Anterior cingulate cortex (tissue), 58 donors: ENCODE results near the gene MRPS2.

ENCODE experiments used
- DNase-seq, 58 donors: peaks; one replicate each; lab custom pipeline; 2025; lab: John Stamatoyannopoulos, UW

Gene MRPS2

DNA sequence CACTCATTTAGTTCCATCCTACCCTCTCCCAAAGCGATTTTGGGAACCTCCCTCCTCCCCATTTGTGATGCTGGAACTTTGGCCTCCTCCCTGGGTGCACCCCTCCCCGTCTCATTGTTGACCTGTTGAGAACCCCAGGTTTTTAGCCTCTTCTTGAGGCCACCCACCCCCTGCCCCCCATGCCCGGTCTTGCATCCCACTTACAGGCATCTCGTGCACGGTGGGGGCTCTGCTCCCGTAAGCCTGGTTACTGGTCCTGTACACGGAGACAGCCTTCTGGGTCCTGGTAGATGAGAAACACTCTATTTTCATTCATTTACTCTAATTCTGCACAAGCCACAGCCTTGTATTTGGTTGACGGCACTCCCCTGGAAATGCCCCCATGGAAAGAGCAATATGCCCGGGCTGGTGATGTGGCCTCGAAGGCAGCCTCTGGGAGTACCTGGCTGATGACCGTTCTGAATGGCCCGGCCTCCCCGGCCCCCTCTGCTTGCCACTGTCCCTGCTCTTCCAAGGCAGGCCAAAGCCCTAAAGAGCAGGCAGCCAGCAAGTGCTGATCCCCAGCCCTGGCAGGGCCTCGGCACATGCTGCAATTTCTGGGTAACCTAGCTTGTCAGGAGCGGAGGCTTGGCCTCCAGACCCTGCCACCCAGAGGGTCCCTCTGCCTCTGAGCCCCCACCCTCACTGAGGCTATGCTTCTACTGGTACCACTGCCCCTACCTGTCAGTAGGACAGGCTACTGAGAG lies 1.9 kb upstream of the MRPS2 start:
- no peak for DNase-seq

DNA sequence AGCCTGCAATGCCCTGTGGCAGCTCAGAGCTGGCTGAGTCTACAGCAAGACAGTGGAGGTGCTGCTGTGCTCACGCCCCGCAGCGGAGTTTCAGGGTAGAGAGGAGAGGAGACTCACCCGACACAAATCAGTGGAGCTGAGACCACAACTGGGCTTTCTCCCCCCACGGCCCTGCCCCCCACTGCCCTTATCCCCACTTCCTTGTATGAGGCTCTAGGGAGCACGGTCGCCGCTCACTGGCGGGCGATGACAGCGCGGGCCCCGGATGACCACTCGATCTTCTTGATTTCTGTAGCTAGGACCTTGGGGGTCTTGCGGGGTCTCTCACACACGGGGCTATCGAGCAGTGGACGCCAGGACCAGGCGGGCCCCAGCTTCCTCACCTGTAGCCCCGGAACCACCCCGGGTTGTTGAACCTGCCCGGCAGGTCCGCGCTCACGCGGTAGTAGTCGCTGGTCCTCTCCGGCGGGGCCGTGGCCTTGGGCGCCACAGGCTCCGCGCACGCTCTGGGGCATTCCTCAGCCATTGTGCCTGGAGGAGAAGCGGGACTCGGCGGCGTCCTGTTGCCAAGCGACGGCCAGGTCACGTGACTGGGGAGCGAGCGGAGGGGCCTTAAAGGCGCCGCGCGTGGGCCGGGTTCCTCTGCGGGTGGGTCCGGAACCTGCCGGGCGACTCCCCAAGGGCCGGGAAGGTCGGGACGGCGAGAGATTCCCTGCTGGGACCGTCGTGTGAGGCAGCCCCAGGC lies 984 bp upstream of the MRPS2 start:
- DNase-seq = peak; percentile 30 to 98 (median 90)

DNA sequence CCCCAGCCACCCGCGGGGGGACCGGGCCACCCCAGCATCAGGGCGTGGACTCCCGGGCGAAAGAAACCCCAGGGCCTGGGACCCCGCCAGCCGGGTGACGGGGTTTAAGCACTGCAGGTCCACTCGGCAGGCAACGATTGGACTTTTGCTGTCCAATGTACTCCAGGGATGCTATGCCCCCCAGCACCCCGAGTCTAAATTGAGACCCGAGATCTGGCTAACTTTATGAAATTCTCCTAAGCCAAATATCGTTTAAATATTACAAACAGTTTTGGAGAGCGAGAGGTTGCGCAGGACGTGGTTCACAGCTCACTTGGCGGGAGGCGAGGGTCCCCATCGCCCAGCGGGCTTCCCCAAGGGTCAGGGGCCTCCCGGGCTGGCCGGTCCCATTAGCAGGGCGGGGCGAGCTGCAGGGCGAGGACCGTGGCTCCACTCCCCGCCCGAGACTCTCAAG lies 384 bp upstream of the MRPS2 start:
- peak in 1 of 58 donors; percentile 70 for DNase-seq

DNA sequence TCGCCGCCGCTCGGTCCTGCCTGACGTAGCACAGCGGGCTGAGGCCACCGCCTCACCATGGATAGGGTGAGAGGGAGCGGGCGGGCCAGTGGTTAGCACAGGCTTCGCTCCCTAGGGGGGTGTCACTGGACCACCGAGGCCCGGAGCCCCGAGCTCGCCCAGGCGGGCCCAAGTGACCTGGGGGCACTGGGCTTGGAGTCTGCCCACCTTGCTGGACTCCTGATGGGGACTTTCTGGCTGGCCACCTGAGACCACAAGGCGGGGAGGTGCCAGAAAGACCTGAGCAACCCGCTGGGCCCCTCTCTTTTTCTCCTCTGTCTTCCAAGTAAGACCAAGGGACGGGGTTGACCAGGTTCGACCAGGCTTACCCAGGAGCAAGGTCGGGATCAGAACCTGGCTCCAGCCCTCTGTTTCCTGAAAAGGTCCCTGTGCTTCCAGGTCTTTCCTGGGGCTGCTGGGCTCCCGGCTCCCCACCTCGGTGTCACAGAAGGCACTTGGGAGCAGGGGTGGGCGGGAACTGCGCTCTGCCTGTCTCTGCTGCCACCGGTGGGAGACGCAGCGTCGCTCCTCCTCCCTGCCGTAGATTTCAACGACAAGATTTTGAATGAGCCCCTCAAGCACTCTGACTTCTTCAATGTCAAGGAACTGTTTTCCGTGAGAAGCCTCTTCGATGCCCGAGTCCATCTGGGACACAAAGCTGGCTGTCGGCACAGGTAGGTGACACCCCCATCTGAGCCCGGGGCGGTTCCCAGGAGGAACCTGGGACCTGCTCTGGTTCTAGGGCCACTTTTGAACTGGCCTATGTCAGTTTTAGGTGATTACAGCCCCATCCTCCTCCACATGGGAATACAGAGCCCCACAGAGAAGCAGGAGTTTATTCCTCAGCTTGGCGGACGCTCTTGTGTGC lies 1.0 kb downstream of the MRPS2 start:
- peak in 4 of 58 donors; percentile 12 to 52 (median 34) for DNase-seq

DNA sequence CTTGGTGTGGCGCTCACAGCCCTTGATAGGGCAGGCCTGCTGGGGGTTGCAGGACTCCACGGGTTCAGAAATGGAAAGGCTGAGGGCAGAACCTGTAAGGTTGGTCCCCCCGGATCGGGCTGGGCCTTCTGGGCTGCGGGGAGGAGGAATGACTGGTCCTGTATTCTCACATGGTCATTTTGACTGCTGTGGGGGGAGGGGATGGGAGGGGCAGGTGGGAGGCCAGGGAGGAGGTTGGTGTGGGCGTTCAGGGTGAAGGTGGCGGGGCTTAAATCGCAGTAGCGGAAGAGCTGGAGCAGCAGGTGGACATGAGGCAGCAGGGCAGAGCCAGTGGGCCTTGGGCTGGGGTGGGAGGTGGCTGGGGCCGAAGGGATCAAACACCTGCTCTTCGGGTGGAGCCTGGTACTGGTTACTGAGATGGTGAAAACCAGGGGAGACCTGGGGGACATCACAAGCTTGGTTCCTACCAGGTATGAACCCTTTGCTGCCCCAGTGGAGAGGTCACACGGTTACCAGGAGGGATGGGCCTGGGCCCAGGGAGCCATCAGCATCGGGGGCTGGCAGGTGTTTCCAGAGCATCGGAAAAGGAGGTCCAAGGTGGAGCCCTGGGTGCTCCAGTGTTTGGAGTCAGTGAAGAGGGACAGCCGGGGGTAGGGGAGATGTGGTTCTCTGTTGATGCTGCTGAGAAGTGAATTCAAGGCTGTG lies 1.8 kb downstream of the MRPS2 start:
- no peak for DNase-seq

DNA sequence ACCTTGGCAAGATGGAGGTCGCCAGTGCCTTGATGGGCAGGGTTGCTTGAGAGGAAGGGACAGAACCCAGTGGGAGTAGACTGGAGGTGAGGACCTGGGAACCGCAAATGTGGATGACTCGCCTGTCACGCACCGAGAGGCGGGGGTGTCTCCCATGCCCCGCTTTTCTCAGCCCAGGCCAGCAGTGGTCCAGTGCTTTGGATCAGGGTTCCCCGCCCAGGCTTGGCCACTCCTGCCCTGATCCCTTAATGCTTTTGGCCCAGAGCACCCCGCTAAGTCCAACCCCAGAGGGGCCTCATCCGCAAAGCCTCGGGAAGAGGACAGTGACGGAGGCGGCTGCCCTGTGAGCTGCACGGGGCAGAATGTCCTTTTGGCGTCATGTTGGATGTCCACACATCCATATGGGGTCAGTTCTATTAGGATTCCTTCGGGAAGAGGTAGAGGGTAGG lies 2.4 kb downstream of the MRPS2 start:
- DNase-seq = no peak

DNA sequence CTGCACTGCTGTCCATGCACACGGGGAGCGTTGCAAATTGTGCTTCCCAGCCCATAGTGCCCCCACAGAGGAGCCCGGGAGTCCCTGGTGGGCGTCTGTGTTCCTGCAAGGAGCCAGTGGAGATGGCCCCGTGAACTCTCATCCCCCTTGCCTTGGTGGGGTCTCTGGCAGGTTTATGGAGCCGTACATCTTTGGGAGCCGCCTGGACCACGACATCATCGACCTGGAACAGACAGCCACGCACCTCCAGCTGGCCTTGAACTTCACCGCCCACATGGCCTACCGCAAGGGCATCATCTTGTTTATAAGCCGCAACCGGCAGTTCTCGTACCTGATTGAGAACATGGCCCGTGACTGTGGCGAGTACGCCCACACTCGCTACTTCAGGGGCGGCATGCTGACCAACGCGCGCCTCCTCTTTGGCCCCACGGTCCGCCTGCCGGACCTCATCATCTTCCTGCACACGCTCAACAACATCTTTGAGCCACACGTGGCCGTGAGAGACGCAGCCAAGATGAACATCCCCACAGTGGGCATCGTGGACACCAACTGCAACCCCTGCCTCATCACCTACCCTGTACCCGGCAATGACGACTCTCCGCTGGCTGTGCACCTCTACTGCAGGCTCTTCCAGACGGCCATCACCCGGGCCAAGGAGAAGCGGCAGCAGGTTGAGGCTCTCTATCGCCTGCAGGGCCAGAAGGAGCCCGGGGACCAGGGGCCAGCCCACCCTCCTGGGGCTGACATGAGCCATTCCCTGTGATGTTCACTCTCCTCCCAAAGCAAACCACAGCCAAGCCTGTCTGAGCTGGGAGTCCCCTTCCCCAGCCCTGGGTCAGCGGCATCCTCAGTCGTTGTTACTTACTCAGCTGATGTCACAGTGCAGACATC lies 3.1 kb downstream of the MRPS2 start:
- DNase-seq = no peak

DNA sequence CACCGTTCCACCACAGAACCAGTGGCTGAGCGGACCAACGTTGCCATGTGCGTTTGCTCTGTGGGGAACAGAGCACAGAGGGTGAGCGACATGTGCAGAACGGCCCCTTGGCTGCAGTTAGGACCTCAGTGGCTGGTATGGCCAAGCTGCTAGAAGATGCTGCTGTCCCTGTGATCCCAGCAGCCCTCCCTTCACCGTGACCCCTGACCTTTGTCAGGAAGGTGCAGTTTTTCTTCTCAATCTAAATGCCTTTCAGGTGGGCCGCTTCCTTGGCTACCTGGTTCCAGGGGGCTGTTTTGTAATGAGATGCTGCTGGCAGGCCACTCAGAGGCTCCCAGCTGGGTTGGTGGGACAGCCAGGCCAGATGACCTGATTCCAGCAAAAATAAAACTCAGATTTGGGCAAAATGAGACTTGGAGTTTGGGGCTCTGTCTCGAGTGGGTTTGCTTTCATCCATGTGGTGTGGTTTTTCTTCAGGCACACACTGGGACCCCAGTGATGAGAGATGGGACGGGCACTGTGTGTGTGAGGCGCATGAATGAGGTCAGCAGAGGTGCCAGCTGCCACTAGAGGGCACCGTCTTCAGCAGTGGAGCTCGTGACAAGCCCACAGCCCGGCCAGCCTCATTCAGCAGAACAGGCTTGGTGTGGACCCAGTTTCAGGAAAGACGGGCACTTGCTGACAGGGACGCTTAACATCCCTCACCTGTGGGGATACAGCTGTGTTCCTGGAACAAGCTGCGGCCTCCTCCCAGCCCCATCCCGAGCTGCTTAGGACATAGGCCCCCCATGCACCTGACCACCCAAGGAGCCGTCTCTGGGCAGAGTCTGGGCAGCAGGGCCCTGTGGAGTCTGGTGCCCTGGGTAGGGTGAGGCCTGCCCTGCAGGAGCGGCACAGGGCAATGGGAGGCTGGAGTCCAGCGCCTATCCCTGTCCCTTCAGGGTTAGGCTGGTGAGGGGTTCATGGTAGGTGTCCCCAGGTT lies 4.1 kb downstream of the MRPS2 start:
- DNase-seq = peak in 48 of 58 donors; percentile 3 to 80 (median 40)

DNA sequence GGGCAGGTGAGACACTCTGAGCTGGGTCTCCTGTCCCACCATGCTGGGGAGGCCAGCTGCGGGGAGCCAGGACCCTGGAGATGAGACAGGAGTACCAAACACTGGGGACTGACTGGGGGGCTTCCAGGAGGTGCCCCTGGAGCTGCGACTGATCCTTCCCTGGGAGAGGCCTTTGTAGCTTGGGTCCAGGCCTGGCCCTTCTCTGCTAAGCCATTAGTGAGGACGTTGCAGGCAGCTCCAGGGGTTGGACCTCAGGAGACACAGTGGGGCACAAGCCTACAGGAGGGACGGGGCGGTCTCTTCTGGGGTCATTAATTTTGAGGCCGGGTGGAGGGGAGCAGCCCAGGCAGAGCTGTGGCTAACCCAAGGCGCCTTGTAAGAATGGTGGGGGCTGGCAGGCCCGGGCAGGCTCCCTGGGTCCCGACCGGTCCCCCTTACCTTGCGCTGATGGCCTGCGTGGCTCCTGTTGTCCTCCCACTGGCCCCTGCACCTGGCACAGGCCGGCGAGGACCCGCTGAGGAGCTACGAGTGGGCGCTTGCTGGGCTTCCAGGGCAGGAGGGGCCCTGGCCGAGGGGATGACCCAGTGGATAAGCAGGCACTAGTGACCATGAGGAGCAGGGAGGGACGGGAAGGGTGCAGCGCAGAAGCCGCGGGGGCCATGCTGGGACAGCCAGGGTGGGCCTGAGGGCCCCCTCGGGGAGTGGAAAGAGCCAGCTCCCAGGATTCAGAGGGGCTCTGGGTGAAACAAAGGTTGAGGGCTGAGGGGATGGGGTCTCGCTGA lies 5.1 kb downstream of the MRPS2 start:
- DNase-seq = no peak

DNA sequence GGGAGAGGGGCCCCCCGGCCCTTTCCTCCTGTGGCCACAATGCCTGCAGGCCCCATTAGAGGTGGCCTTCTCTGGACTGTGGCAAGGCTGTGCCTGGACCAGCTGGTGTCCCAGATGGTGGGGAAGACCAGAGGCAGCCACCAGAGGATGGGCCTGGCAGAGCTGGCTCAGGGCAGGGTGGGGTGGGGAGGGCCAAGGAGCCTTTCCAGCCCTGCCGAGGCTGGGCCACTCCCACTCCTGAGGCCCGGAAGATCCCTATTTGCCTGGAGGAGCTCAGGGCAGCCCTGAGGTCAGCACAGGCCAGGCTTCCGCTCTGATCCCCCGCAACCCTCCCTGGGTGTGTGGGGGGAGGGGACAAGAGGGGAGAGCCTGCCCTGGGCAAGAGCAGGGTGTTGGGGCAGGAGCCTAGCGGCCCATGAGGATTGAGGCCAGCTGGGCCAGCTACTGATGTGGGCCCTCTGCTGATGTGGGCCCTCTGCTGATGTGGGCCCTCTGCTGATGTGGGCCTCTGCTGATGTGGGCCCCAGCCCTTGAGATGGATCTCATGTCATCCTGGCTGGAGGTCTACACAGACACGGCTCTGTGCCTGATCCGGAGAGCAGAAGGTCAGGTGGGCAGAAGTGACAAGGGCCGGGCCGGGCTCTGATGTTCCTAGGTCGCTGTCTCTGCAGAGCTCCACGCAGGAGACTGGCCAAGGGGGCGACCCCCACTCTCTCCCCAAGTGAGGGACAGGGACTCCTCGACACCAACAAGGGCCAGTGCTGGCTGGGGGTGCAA lies 6.0 kb downstream of the MRPS2 start:
- no peak for DNase-seq

DNA sequence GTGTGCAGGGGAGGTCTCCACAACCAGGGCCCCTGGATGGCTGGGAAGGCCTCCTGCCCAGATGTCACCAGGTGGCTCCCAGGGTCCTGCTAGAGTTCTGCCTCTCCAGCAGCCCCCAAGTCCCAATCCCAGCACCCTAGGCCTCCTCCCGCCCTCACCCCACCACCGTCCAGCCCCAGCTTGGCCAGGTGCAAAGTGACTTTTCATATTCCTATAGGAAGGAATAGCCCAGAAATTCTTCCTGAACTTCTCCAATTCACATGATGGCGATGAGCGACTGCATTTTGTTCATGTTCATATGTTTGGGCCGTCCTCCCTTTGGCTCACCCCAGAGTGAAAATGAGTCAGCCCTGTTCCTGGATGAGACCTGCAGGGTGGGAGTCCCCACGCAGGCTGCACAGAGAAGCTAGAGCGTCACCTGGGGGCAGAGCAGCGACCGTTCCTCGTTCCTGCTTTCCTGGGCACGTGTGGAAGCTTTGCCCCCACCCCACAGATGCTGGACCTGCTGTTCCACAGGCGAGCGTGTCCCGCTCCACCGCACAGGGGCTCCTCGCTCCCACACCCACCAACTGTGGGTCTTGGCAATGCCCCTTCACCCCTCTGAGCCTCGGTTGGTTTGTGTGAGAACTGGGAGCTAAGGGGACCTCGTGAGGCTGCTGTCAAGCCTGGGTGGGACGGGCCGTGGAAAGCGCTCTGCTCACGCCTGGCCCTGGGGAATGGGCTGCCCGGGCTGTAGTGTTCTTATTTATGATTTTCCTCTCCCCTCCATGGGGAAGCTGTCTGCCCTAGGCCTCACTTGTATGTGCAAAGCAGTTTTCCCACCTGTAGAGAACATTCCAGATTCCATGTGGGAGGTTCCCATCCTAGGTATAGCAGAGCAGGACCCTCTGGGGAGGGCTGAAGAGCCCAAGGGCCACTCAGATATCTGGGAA lies 6.9 kb downstream of the MRPS2 start:
- no peak for DNase-seq

DNA sequence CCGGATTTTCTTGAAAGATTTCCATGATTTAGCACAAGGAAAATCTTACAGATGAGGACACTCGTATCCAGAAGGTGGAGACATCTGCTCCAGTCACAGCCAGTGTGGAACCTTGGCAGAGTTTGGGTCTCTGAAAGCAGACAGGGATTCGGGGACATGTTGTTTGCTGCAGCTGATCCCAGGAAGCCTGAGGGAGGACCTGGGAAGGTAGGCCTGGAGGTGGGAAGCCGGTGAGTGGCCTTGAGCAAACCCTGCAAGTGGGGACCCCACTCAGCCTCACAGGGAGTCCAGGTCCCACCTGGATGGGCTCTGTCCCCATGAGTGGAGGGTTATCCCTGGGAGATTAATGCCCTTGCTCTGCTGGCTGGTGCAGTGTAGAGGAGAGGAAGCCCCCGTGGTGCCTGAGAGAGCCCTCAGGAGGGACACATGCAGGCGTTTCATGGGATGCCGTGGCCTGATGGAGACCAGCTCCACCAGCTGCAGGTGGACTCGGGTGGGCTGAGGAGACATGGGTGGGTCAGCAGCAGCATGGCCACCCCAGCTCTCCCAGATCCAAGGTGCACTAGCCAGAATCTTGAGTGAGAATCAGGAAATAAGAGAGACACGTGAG lies 7.8 kb downstream of the MRPS2 start:
- DNase-seq = no peak

DNA sequence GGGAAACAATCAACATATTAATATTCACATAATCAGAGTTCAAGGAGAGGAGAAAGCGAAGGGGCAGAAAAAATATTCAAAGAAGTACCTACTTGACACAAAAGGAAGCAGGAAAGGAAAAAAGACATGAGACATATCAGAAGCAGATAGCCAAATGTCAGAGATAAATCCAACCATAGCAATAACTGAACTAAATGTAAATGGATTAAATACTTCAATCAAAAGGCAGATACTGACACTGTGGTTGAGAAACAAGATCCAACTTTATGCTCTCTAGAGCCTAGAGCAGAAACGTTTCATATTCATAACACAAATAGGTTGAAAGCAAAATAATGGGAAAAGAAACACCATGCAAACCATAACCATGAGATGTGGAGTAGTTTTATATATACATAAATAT lies 9.0 kb downstream of the MRPS2 start:
- no peak for DNase-seq

DNA sequence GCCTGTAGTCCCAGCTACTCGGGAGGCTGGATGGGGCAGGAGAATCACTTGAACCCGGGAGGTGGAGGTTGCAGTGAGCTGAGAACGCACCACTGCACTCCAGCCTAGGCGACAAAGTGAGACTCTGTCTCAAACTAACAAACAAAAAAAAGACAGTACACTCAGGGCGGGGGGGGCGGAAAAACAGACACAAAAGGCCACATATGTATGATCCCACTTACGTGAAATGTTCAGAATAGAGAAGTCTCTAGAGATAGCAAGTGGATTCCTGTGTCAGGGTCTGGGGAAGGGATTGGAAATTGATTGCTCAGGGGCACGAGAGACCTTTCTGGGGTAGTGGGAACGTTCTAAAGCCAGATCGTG lies 11.7 kb downstream of the MRPS2 start:
- DNase-seq = no peak

DNA sequence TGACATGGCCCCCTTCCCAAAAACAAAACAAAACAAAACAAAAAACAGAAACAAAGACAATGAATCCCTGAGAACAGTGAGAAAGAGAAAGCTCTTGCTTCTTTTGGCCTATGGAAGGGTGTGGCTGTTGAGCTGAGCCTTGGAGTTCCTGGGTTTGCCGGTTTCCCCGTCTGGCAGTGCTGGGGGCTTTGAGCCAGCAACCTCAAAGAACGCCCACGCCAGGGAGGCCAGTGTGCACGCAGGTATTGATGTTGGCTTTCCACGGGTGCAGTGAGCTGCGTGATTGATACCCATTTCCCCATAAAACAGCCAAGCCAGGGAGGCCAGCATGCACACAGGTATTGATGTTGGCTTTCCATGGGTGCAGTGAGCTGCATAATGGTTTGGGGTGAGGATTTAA lies 12.4 kb downstream of the MRPS2 start:
- no peak for DNase-seq
